GM21526 (cell line): ENCODE data around the gene KCNIP1.

Source experiments
- ATAC-seq: cut with Tn5 transposase; IDR thresholded peaks from one replicate; pipeline ENCODE4 v1.9.1; 2021; ENCODE audit warnings: moderate library complexity; ENCODE audit not compliant: unreplicated experiment, low FRiP score

The KCNIP1 gene

GRCh38 chr5:170504616-170505266 lies 921 bp downstream of the KCNIP1 start:
- ATAC-seq: no peak

DNA sequence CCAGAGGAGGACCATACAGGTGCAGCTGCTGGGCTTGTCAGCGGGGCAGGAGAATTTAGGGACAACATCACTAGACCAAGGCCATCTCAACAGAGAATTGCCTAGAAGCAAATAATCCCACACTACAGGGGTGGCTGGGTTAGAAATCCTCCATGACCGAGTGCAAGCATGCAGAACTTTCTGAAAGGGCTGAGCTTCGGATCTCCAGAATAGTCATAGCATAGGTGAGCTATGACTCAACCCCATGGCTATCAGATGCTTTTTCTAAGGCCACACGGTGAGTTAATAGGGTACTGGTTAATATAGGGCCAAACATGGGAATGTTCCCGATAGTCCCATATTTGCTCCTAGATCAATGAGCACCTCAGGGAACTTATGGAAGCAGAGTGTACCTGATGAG lies 4.2 kb downstream of the KCNIP1 start:
- no peak for ATAC-seq

GRCh38 chr5:170508660-170509347 lies 5.0 kb downstream of the KCNIP1 start:
- ATAC-seq: no peak

- no peak for ATAC-seq
Observed at GRCh38 chr5:170509348-170509660, 5.5 kb downstream of the KCNIP1 start.

GRCh38 chr5:170510126-170510525 lies 6.3 kb downstream of the KCNIP1 start:
- no peak for ATAC-seq

- ATAC-seq: no peak
Observed at GRCh38 chr5:170510559-170510958, 6.7 kb downstream of the KCNIP1 start.

GRCh38 chr5:170511551-170512258 lies 7.9 kb downstream of the KCNIP1 start:
- ATAC-seq: no peak

DNA sequence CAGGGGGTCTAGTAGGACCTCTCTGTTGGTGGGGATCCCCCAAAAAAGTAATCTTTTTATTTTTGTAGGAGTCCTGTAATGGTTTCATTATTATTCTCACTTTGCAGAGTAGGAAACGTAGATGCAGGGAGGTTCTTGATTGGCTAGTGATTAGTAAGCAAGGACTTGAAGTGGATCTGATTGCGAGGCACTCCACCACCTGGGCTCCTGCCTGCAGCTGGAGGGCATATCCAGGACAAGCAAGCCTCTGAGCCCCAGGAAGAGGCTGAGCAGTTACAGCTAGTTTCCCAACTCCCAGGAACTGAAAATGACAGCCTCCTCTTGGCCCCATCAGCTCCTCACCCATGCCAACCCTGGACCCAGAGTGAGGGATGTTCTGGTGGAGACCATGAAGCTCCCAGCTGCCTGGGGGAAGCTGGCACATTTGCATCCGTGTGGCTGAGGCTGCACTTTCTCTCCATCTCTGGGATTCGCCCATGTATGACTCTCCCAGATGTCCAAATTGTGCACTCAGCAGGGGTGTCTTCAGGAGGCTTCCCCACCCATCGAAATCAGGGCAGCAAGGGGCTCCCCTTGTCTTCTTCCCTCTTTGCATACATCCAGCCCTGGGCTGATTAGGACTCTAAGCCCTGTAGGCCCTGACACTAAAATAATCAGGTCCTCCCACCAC lies 10.2 kb downstream of the KCNIP1 start:
- no peak for ATAC-seq

- ATAC-seq: no peak
Observed at GRCh38 chr5:170517411-170517810, 13.6 kb downstream of the KCNIP1 start.

- no peak for ATAC-seq
Observed at GRCh38 chr5:170518277-170518676, 14.5 kb downstream of the KCNIP1 start.

GRCh38 chr5:170519549-170519948 lies 15.7 kb downstream of the KCNIP1 start:
- no peak for ATAC-seq

- no peak for ATAC-seq
Observed at GRCh38 chr5:170520372-170520771, 16.6 kb downstream of the KCNIP1 start.

GRCh38 chr5:170522211-170523141 lies 18.7 kb downstream of the KCNIP1 start:
- ATAC-seq: no peak

DNA sequence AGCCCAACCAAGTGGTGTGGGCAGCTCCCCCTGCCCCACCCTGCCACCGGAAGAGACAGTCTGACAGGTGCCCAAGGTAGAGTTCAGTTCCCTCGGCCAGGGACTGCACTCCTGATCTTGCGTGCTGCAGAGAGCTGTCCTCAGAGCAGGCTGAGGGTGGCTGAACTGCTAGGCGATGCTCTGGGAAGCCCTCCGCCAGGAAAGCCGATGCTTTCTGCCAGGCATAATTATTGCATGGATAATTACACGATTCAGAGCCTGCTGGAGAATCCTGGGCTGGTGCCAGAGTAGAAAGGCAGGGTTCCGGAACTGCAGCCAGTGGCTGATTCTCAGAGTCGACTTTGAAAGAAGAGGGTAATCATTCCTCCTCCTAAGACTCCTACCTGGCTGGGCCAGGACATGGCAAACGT lies 19.3 kb downstream of the KCNIP1 start:
- ATAC-seq: no peak

- ATAC-seq: no peak
Observed at GRCh38 chr5:170523830-170524229, 20.0 kb downstream of the KCNIP1 start.

DNA sequence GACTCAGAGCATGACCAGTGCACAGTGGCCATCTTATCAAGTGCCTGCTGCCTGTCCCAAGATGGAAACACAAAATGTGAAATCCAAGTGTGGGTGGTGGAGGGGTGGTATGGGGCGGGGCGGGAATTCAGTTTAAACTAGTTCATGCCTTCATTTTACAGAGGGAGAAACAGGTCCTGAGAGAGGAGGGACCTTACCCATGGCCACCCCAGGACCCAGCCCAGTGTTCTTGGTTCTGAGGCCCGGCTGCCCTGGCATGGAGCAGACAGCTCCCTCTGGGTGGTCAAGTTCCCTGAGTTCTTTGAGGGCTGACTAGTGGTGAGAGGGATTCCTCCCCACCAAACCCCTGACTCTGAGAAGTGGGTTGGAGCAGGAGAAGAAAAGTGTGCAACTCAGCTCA lies 20.8 kb downstream of the KCNIP1 start:
- no peak for ATAC-seq

GRCh38 chr5:170525470-170526211 lies 21.8 kb downstream of the KCNIP1 start:
- ATAC-seq: no peak

- ATAC-seq: no peak
Observed at GRCh38 chr5:170527991-170528390, 24.2 kb downstream of the KCNIP1 start.

DNA sequence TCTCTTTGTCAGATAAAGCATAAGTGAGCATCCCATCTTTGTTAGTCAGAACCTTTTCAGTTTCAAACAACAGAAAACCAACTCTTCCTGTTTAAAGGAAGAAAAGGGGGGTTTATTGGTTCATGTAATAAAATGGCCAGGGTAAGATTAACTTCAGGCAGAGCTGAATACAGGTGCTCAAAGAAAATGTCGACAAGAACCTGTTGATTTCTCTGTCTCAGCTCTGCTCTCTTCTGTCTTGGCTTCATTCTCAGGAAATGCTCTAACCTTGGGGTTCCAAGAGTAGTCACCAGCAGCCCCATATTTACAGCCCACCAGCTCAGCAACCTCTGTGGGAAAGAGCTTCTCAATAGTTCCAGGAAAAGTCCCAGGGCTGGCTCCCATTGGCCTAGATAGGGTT lies 25.2 kb downstream of the KCNIP1 start:
- ATAC-seq: no peak

DNA sequence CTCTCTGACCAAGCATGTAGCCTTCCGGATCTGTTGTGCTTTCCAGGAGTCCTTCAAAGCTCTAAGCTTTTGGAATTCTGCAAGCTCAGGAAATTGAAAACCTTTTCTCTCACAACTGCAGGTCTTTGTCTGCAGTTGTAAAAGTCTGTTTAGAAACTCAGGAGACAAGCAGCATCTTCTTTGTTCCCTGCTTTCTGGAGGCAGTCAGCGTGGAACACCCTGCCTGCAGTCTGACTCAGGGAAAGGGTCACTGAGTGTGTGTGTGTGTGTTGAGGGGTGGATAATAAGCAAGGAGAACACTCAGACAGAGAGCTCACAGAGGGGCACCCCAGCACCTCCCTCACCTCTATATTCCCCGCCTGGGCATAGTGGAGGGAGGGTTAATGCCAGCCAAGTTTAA lies 29.1 kb downstream of the KCNIP1 start:
- no peak for ATAC-seq
